HepG2 (cell line): ENCODE results near the gene FNDC3B. TPM values are rescaled to one million over a fixed set of nuclear protein-coding genes. Genes with fewer than 3 reads are reported as not detected.

Experiments
- BHLHE40 ChIP-seq: IDR thresholded peaks from 2 replicates; pipeline ENCODE4 v1.6.1; 2011; ENCODE audit warnings: low read length, improper control_type of control experiment
- CENPBD1 ChIP-seq: sonication (generic); formaldehyde crosslinking; IDR thresholded peaks from 2 replicates; pipeline ENCODE4 v1.8.0; 2022; ENCODE audit warnings: missing genetic modification reagents, low read depth, mild to moderate bottlenecking, borderline replicate concordance
- CTCF ChIP-seq: sonication (generic); formaldehyde crosslinking; IDR thresholded peaks from 2 replicates; pipeline ENCODE4 v1.5.0; 2020; ENCODE audit warnings: mild to moderate bottlenecking, missing genetic modification reagents, moderate library complexity
- FOSL2 ChIP-seq: sonication (generic); formaldehyde crosslinking; IDR thresholded peaks from 2 replicates; pipeline ENCODE4 v1.4.0; 2020; ENCODE audit warnings: missing genetic modification reagents
- IRX3 ChIP-seq: sonication (generic); formaldehyde crosslinking; IDR thresholded peaks from 2 replicates; pipeline ENCODE4 v1.8.1; 2023; ENCODE audit warnings: mild to moderate bottlenecking, low read depth, missing genetic modification reagents, borderline replicate concordance
- NR2F6 ChIP-seq, 2 experiments: IDR thresholded peaks; 2 replicates each; pipeline ENCODE4 v1.6.1; 2016; ENCODE audit warnings: antibody characterized with exemption in 1 of 2, mild to moderate bottlenecking in 1 of 2
- PAF1 ChIP-seq: IDR thresholded peaks from 2 replicates; pipeline ENCODE4 v1.6.1; 2016; ENCODE audit warnings: missing genetic modification reagents, missing compliant biosample characterization
- PAX8 ChIP-seq: sonication (generic); formaldehyde crosslinking; IDR thresholded peaks from 2 replicates; pipeline ENCODE4 v1.8.0; 2022; ENCODE audit warnings: mild to moderate bottlenecking, missing genetic modification reagents, borderline replicate concordance
- PLSCR1 ChIP-seq: sonication (generic); formaldehyde crosslinking; IDR thresholded peaks from 2 replicates; pipeline ENCODE4 v1.5.0; 2020; ENCODE audit warnings: missing genetic modification reagents, mild to moderate bottlenecking, borderline replicate concordance
- SP1 ChIP-seq, 2 experiments: fragments of 450-650 bp in 1 of 2; sonication (generic) in 1 of 2; formaldehyde crosslinking in 1 of 2; IDR thresholded peaks; 2 replicates each; pipeline versions ENCODE4 v1.4.0 to v1.6.1; 2016 to 2020; ENCODE audit warnings: missing genetic modification reagents in 1 of 2
- TCF12 ChIP-seq, 2 experiments: fragments of 450-650 bp in 1 of 2; sonication (generic) in 1 of 2; formaldehyde crosslinking in 1 of 2; IDR thresholded peaks; 2 replicates each; pipeline versions ENCODE4 v1.6.1 to v1.8.0; 2017 to 2022; ENCODE audit warnings: antibody characterized with exemption in 1 of 2, mild to moderate bottlenecking in 1 of 2, missing genetic modification reagents in 1 of 2, moderate library complexity in 1 of 2
- ZBTB43 ChIP-seq: sonication (generic); formaldehyde crosslinking; conservative IDR thresholded peaks from 2 replicates; pipeline ENCODE4 v1.4.0; 2020; ENCODE audit warnings: missing genetic modification reagents
- ZNF253 ChIP-seq: sonication (generic); formaldehyde crosslinking; IDR thresholded peaks from 2 replicates; pipeline ENCODE4 v1.8.0; 2022; ENCODE audit warnings: mild to moderate bottlenecking, missing genetic modification reagents, borderline replicate concordance
- ZNF660 ChIP-seq: sonication (generic); formaldehyde crosslinking; IDR thresholded peaks from 2 replicates; pipeline ENCODE4 v1.5.1; 2020; ENCODE audit warnings: mild to moderate bottlenecking, low read depth, missing genetic modification reagents, borderline replicate concordance
- ZNF773 ChIP-seq: sonication (generic); formaldehyde crosslinking; IDR thresholded peaks from 2 replicates; pipeline ENCODE4 v1.4.0; 2020; ENCODE audit warnings: missing genetic modification reagents, borderline replicate concordance
- ZNF777 ChIP-seq: sonication (generic); formaldehyde crosslinking; IDR thresholded peaks from 2 replicates; pipeline ENCODE4 v1.4.0; 2020; ENCODE audit warnings: missing genetic modification reagents
- ZSCAN31 ChIP-seq: sonication (generic); formaldehyde crosslinking; IDR thresholded peaks from 2 replicates; pipeline ENCODE4 v1.5.0; 2020; ENCODE audit warnings: low read depth, mild to moderate bottlenecking, missing genetic modification reagents
- polyA plus RNA-seq, 8 experiments: library from polyadenylated mRNA; depleted of rRNA in 3 of 8; stranded (reverse) in 7 of 8; unstranded in 1 of 8; fragments of >200 nt; fragmentation: Illumina TruSeq in 4 of 8; extraction: Trizol in 4 of 8; gene quantifications; 2 replicates each; pipeline versions ENCODE4 v1.2.1 to v1.2.3, GENCODE V29; 2011 to 2016; ENCODE audit warnings: low read depth in 4 of 8, missing spikeins in 1 of 8, mixed read lengths in 1 of 8; ENCODE audit not compliant: insufficient read depth in 1 of 8
- total RNA-seq, 5 experiments: library from RNA; depleted of rRNA; stranded (reverse); fragments of >200 nt; fragmentation: Illumina TruSeq; extraction: Trizol; gene quantifications; 2 replicates each; pipeline ENCODE4 v1.2.3, GENCODE V29; 2016; ENCODE audit warnings: low read depth in 1 of 5

Gene FNDC3B
- total and polyA plus RNA-seq, 2 of the 13 experiments (the other 11 are each of a cell fraction or from before 2014, with no cell fraction given): 74.8 to 103 TPM

GRCh38 chr3:172039436-172040077 is at the start of gene FNDC3B (continued):
- TF ChIP-seq PAX8 (CRISPR knock-in tag) (no peak), CTCF (CRISPR knock-in tag) (no peak), NR2F6 (IDR thresholded peaks at IDR 0.05) (no peak), NR2F6 (CRISPR knock-in tag; IDR thresholded peaks at IDR 0.05) (peak; percentile 25; the same call in 1 of the 2 replicates), ZSCAN31 (peak; percentile 76; the same call in 1 of the 2 replicates), CENPBD1 (CRISPR knock-in tag) (0 out of 2 replicates have a peak, but pooled peaks have one; percentile 16), ZBTB43 (CRISPR knock-in tag) (peak; percentile 60; the same call in 1 of the 2 replicates), IRX3 (no peak), TCF12 (IDR thresholded peaks at IDR 0.05) (no peak), TCF12 (CRISPR knock-in tag; IDR thresholded peaks at IDR 0.05) (no peak), ZNF660 (no peak), FOSL2 (CRISPR knock-in tag) (peak; percentile 47), PAF1 (CRISPR knock-in tag) (no peak; the same call in 1 of the 2 replicates), ZNF777 (no peak), BHLHE40 (no peak), ZNF253 (CRISPR knock-in tag) (no peak), PLSCR1 (CRISPR knock-in tag) (no peak), ZNF773 (CRISPR knock-in tag) (peak; percentile 82; the same call in 1 of the 2 replicates), SP1 (IDR thresholded peaks at IDR 0.05) (no peak), SP1 (CRISPR knock-in tag; IDR thresholded peaks at IDR 0.05) (peak; percentile 93)
